Measurements from ENCODE around the gene CEL.
"Not testable (repeated sequence)": the region's sequence is repeated elsewhere in the genome, so short reads cannot be mapped to it uniquely, and the experiment has no call there.

The CEL gene

GRCh38 chr9:133064241-133065069, 2.7 kb downstream of the CEL start:
- FAIRE-seq (no peak), DNase-seq (ENCODE audit: insufficient read length, low spot score) (no peak)
- TF ChIP-seq POLR2A (IDR thresholded peaks at IDR 0.05; ENCODE audit: low read depth, low read length), result no peak

GRCh38 chr9:133065070-133065388, 3.2 kb downstream of the CEL start:
- no peak for TF ChIP-seq POLR2A (IDR thresholded peaks at IDR 0.05; ENCODE audit: low read depth, low read length)
- no peak for FAIRE-seq
- DNase-seq (ENCODE audit: insufficient read length, low spot score), result no peak

- FAIRE-seq, result no peak
- DNase-seq (ENCODE audit: insufficient read length, low spot score), result no peak
Observed at GRCh38 chr9:133066181-133066983, 4.6 kb downstream of the CEL start.

GRCh38 chr9:133067006-133067405, 5.2 kb downstream of the CEL start:
- no peak for TF ChIP-seq POLR2A (IDR thresholded peaks at IDR 0.05; ENCODE audit: low read depth, low read length)
- no peak for DNase-seq (ENCODE audit: insufficient read length, low spot score)
- FAIRE-seq, result no peak

More at GRCh38 chr9:133066181-133066983, 4.6 kb downstream of the CEL start:
- TF ChIP-seq POLR2A (IDR thresholded peaks at IDR 0.05; ENCODE audit: low read depth, low read length), result no peak

GRCh38 chr9:133067813-133068212, 6.0 kb downstream of the CEL start:
- no peak for TF ChIP-seq POLR2A (IDR thresholded peaks at IDR 0.05; ENCODE audit: low read depth, low read length)
- no peak for DNase-seq (ENCODE audit: insufficient read length, low spot score)
- no peak for FAIRE-seq

GRCh38 chr9:133068431-133068830, 6.7 kb downstream of the CEL start:
- DNase-seq (ENCODE audit: insufficient read length, low spot score); FAIRE-seq: not testable (repeated sequence)

- DNase-seq (ENCODE audit: insufficient read length, low spot score); FAIRE-seq: not testable (repeated sequence)
Observed at GRCh38 chr9:133070500-133070961, 8.8 kb downstream of the CEL start.

GRCh38 chr9:133070985-133071384, 9.2 kb downstream of the CEL start:
- not testable (repeated sequence) for FAIRE-seq; DNase-seq (ENCODE audit: insufficient read length, low spot score)

- FAIRE-seq, result no peak
- TF ChIP-seq POLR2A (IDR thresholded peaks at IDR 0.05; ENCODE audit: low read depth, low read length), result no peak
- no peak for DNase-seq (ENCODE audit: insufficient read length, low spot score)
Observed at GRCh38 chr9:133071484-133072150, 9.8 kb downstream of the CEL start.

GRCh38 chr9:133072210-133072609, 10.4 kb downstream of the CEL start:
- not testable (repeated sequence) for DNase-seq (ENCODE audit: insufficient read length, low spot score); FAIRE-seq

- no peak for TF ChIP-seq POLR2A (IDR thresholded peaks at IDR 0.05; ENCODE audit: low read depth, low read length)
- no peak for FAIRE-seq
- DNase-seq (ENCODE audit: insufficient read length, low spot score), result no peak
Observed at GRCh38 chr9:133073086-133074014, 11.6 kb downstream of the CEL start.

- FAIRE-seq (no peak), DNase-seq (ENCODE audit: insufficient read length, low spot score) (no peak)
- no peak for TF ChIP-seq POLR2A (IDR thresholded peaks at IDR 0.05; ENCODE audit: low read depth, low read length)
Observed at GRCh38 chr9:133074111-133074651, 12.4 kb downstream of the CEL start.

- peak; percentile 87 for DNase-seq (ENCODE audit: insufficient read length, low spot score)
- peak; percentile 69 for FAIRE-seq
- TF ChIP-seq POLR2A (IDR thresholded peaks at IDR 0.05; ENCODE audit: low read depth, low read length), result no peak
Observed at GRCh38 chr9:133075925-133076630, 14.3 kb downstream of the CEL start.
